ENCODE measurements around the gene USHBP1. TPM values are rescaled to one million over a fixed set of nuclear protein-coding genes. Genes with fewer than 3 reads are reported as not detected.

USHBP1 gene
- total RNA-seq, 1 experiment from 2014 or later, result 6.4 TPM

DNA sequence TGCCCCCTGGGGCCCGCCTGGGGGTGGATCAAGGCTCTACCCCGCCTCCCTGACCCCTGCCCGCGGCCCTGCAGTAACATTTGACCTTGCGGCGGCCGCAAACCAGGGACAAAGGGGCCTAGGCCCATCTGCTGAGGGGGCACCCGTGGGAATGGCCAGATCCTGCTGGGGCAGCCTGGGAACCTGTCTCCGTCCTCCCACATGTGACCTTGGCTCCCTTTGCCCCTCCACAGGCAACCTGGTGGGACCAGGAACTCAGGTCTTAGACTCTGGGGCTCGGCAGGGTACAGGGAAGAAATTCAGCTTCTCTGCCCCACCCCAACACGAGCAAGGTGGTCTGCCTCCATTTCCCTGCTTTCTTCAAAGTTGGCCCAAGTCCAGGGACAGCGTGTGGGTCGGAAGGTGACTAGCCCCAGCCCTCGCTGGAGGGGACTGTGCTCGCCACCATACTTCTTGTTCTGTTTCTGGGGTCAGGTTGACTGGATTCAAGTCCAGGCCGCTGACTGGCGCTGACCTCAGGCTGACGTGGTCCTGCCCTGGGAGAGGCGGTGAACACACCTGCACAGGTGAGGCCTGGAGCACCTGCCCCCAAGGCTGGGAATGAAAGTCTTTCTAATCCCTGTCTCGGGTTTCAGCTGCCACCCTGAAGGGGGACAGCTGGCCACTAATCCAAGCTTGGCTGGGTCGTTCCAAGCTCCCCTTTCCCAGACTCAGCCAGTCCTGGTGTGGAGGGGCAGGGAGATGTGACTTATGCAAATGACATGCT is 16.4 kb downstream of the USHBP1 start:
- Histone ChIP-seq H2AK5ac (ENCODE audit: insufficient read length, low read length) (no peak overlapping the region), H2BK120ac (ENCODE audit: low read depth, low read length, poor library complexity, severe bottlenecking) (no peak overlapping the region), H4K20me1 (ENCODE audit: control insufficient read depth, insufficient read depth, insufficient read length) (no peaks in the 10 kb centered on the region), H2BK5ac (ENCODE audit: insufficient read length, low read length) (no peak overlapping the region), H2BK20ac (ENCODE audit: low read depth, low read length, poor library complexity, severe bottlenecking) (no peak overlapping the region), H3K9ac (ENCODE audit: extremely low read depth, insufficient read length, low read length) (no peak overlapping the region), H3K14ac (ENCODE audit: insufficient read depth, low read length) (peak overlapping the region; percentile 55; the same call in 1 of the 2 replicates), H3K23me2 (ENCODE audit: insufficient read length, low read depth, low read length, poor library complexity, severe bottlenecking) (peaks cover 17% of the 10 kb centered on the region), H3K9me3 (ENCODE audit: control insufficient read depth, low read depth, low read length) (no peaks in the 10 kb centered on the region), H4K8ac (replicated peaks; ENCODE audit: insufficient read length, low read depth, low read length) (no peak overlapping the region), H3K27me3 (ENCODE audit: insufficient read depth, low read length) (no peaks in the 10 kb centered on the region), H4K91ac (ENCODE audit: insufficient read length, low read depth, low read length) (no peak overlapping the region), H3K79me2 (ENCODE audit: insufficient read depth, low read length) (peaks cover 12% of the 10 kb centered on the region; the same call in 1 of the 2 replicates), H3K56ac (ENCODE audit: insufficient read length, low read depth, low read length) (no peak overlapping the region), H2BK12ac (ENCODE audit: insufficient read length, low read depth, low read length) (no peak overlapping the region), H4K5ac (ENCODE audit: insufficient read length, low read depth, low read length) (no peak overlapping the region), H2BK15ac (ENCODE audit: low read depth, low read length) (no peak overlapping the region), H3T11ph (ENCODE audit: low read length) (no peak overlapping the region), H3K4ac (ENCODE audit: low read depth, low read length) (no peak overlapping the region), H3K27ac (ENCODE audit: insufficient read length, low read depth, low read length) (peak overlapping the region; percentile 22), H2AFZ (ENCODE audit: low read length) (no peak overlapping the region), H3K79me1 (ENCODE audit: insufficient read depth, low read depth, low read length, poor library complexity, severe bottlenecking) (no peaks in the 10 kb centered on the region), H3K4me2 (ENCODE audit: insufficient read depth, insufficient read length, low read length) (peak overlapping the region; percentile 14), H3K23ac (ENCODE audit: insufficient read length, low read depth, low read length) (no peak overlapping the region), H3K18ac (ENCODE audit: insufficient read length, low read depth, low read length) (peak overlapping the region; percentile 23), H3K4me1 (ENCODE audit: insufficient read depth, low read length) (peaks cover 4% of the 10 kb centered on the region; the same call in 1 of the 2 replicates)
- Mint-ChIP-seq H3K4me3 (peak overlapping the region; percentile 42 to 44; a peak in 4 of 5 replicates), H3K36me3 (ENCODE audit: insufficient read depth in 1 of 3, low read depth in 3 of 3) (peaks cover 0 to 4% (median 0%) of the 10 kb centered on the region in 3 experiments; a peak in 4 of 7 replicates), H3K4me1 (peaks cover 26 to 39% of the 10 kb centered on the region in 2 experiments), H3K27ac (peak overlapping the region; percentile 96 to 99 (median 97)), H3K9me3 (peaks cover 0 to 3% of the 10 kb centered on the region in 2 experiments; a peak in 1 of 5 replicates), H3K27me3 (ENCODE audit: low read depth) (no peaks in the 10 kb centered on the region)
- WGBS (ENCODE audit: extremely low coverage, insufficient read length, low lambda C conversion rate), result no CpG with 5 or more reads among the region's 21 CpGs
- TF ChIP-seq, protein P1, sequence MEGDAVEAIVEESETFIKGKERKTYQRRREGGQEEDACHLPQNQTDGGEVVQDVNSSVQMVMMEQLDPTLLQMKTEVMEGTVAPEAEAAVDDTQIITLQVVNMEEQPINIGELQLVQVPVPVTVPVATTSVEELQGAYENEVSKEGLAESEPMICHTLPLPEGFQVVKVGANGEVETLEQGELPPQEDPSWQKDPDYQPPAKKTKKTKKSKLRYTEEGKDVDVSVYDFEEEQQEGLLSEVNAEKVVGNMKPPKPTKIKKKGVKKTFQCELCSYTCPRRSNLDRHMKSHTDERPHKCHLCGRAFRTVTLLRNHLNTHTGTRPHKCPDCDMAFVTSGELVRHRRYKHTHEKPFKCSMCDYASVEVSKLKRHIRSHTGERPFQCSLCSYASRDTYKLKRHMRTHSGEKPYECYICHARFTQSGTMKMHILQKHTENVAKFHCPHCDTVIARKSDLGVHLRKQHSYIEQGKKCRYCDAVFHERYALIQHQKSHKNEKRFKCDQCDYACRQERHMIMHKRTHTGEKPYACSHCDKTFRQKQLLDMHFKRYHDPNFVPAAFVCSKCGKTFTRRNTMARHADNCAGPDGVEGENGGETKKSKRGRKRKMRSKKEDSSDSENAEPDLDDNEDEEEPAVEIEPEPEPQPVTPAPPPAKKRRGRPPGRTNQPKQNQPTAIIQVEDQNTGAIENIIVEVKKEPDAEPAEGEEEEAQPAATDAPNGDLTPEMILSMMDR (conservative IDR thresholded peaks at IDR 0.05), result no peak
- peak; percentile 90 for DNase-seq

All from H9 (cell line).